Measurements from ENCODE around the gene MACROD2.

Gene MACROD2

GRCh38 chr20:15556869-15557268 is 1561.6 kb downstream of the MACROD2 start:
- TF ChIP-seq ZNF8 (CRISPR knock-in tag; IDR thresholded peaks at IDR 0.05) (no peak), ARNTL (CRISPR knock-in tag; IDR thresholded peaks at IDR 0.05; ENCODE audit: borderline replicate concordance, low read depth) (no peak), OSR1 (CRISPR knock-in tag; IDR thresholded peaks at IDR 0.05) (no peak), ZFP30 (CRISPR knock-in tag; IDR thresholded peaks at IDR 0.05) (no peak), GLIS3 (CRISPR knock-in tag; IDR thresholded peaks at IDR 0.05) (no peak), ESRRG (CRISPR knock-in tag; IDR thresholded peaks at IDR 0.05) (no peak), PATZ1 (CRISPR knock-in tag; IDR thresholded peaks at IDR 0.05; ENCODE audit: borderline replicate concordance) (no peak), ISL1 (CRISPR knock-in tag; IDR thresholded peaks at IDR 0.05) (no peak), ZC3H10 (CRISPR knock-in tag; IDR thresholded peaks at IDR 0.05) (no peak), ZNF70 (CRISPR knock-in tag; IDR thresholded peaks at IDR 0.05) (no peak), POU6F1 (CRISPR knock-in tag; IDR thresholded peaks at IDR 0.05; ENCODE audit: borderline replicate concordance, low read depth) (no peak), BACH2 (CRISPR knock-in tag; IDR thresholded peaks at IDR 0.05; ENCODE audit: borderline replicate concordance) (no peak)
- ATAC-seq, result no peak

- TF ChIP-seq PATZ1 (CRISPR knock-in tag; IDR thresholded peaks at IDR 0.05; ENCODE audit: borderline replicate concordance), result no peak
- TF ChIP-seq ZC3H10 (CRISPR knock-in tag; IDR thresholded peaks at IDR 0.05), result no peak
- no peak for TF ChIP-seq ZFP3 (CRISPR knock-in tag; IDR thresholded peaks at IDR 0.05)
- TF ChIP-seq OSR1 (CRISPR knock-in tag; IDR thresholded peaks at IDR 0.05), result no peak
- no peak for TF ChIP-seq RARB (CRISPR knock-in tag; IDR thresholded peaks at IDR 0.05)
- no peak for TF ChIP-seq CREB5 (CRISPR knock-in tag; IDR thresholded peaks at IDR 0.05; ENCODE audit: low read depth)
- no peak for TF ChIP-seq TSHZ2 (CRISPR knock-in tag; IDR thresholded peaks at IDR 0.05)
- no peak for TF ChIP-seq BACH2 (CRISPR knock-in tag; IDR thresholded peaks at IDR 0.05; ENCODE audit: borderline replicate concordance)
- TF ChIP-seq ZNF70 (CRISPR knock-in tag; IDR thresholded peaks at IDR 0.05), result no peak
- no peak for TF ChIP-seq PPARA (CRISPR knock-in tag; IDR thresholded peaks at IDR 0.05; ENCODE audit: borderline replicate concordance)
- no peak for TF ChIP-seq CSDC2 (CRISPR knock-in tag; IDR thresholded peaks at IDR 0.05)
- no peak for TF ChIP-seq CSRNP3 (CRISPR knock-in tag; IDR thresholded peaks at IDR 0.05)
- no peak for TF ChIP-seq ARNTL (CRISPR knock-in tag; IDR thresholded peaks at IDR 0.05; ENCODE audit: borderline replicate concordance, low read depth)
- no peak for TF ChIP-seq TCF4 (CRISPR knock-in tag; IDR thresholded peaks at IDR 0.05; ENCODE audit: borderline replicate concordance)
- no peak for TF ChIP-seq ZFP30 (CRISPR knock-in tag; IDR thresholded peaks at IDR 0.05)
- TF ChIP-seq ISL1 (CRISPR knock-in tag; IDR thresholded peaks at IDR 0.05), result no peak
- no peak for TF ChIP-seq SNAI2 (CRISPR knock-in tag; IDR thresholded peaks at IDR 0.05)
- no peak for TF ChIP-seq POU6F1 (CRISPR knock-in tag; IDR thresholded peaks at IDR 0.05; ENCODE audit: borderline replicate concordance, low read depth)
- TF ChIP-seq ZNF565 (CRISPR knock-in tag; conservative IDR thresholded peaks at IDR 0.05; ENCODE audit: low read depth), result no peak
- no peak for ATAC-seq
Measured at GRCh38 chr20:15561070-15561569, 1565.8 kb downstream of the MACROD2 start.
